AG04450 (cell line): ENCODE data around the gene TRIM25. TPM values are rescaled to one million over a fixed set of nuclear protein-coding genes. Genes with fewer than 3 reads are reported as not detected.

Source experiments
- CTCF ChIA-PET: fragments of 300-600, 350-600 bp; formaldehyde crosslinking; extraction: SDS; loops from one replicate; lab custom pipeline; 2022; ENCODE audit warnings: antibody characterized with exemption, inconsistent platforms; lab: Charles Lee
- POLR2A ChIA-PET: fragments of 350-600 bp; formaldehyde crosslinking; extraction: SDS; loops from one replicate; lab custom pipeline; 2021; ENCODE audit warnings: antibody characterized with exemption, inconsistent platforms; lab: Yijun Ruan, JAX
- DNase-seq: peaks from one replicate; pipeline ENCODE4 v3.0.0-alpha.2; 2011; ENCODE audit warnings: low read depth, low spot score
- H3K27ac ChIP-seq: one replicate; pipeline ENCODE4 v1.5.1; 2012; ENCODE audit warnings: low read depth, low read length, control low read depth
- H3K27me3 ChIP-seq: one replicate; pipeline ENCODE4 v1.6.0; 2012; ENCODE audit warnings: low read length; ENCODE audit not compliant: control insufficient read depth, insufficient read depth
- H3K4me3 ChIP-seq: 2 replicates; pipeline ENCODE4 v1.5.1; 2011; ENCODE audit warnings: mild to moderate bottlenecking, low read depth, low read length, control low read depth
- H3K9me3 ChIP-seq: 2 replicates; pipeline ENCODE4 v1.5.1; 2012; ENCODE audit warnings: low read length; ENCODE audit not compliant: control insufficient read depth, insufficient read depth
- polyA plus RNA-seq: library from polyadenylated mRNA; depleted of rRNA; stranded (reverse); fragments of >200 nt; gene quantifications from 2 replicates; pipeline ENCODE4 v1.2.3, GENCODE V29; 2011
- TF ChIP-seq, protein P1 (sequence below): IDR thresholded peaks from 2 replicates; pipeline ENCODE4 v1.5.1; 2011; ENCODE audit warnings: low read depth, low read length, control low read depth, inconsistent platforms

Gene TRIM25
- polyA plus RNA-seq, 1 experiment = 58.2 TPM

GRCh38 chr17:56934280-56934679, 20.4 kb upstream of the TRIM25 start:
- no peaks in the 10 kb centered on the region; the same call in 1 of the 2 replicates for H3K9me3 ChIP-seq

DNA sequence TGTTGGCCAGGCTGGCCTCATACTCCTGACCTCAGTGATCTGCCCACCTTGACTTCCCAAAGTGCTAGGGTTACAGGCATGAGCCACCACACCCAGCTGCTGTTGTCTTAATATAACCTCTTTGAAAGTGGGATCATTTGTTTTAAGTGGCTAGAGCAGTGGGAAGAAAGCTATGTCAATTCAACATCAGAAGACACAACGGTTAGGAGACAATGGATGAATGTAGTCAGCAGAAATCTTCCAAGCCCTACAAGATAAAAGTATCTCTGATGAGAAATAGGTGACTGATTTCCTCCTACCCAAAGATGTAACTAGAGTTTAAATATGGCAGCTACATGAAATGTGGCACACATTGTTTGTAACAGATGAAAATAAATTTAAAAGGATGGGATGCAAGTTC, 20.0 kb upstream of the TRIM25 start:
- ChIA-PET POLR2A (interaction anchor here (0.6 kb wide), 1 partner anchor 20 kb away, joined by 4 read pairs; the partner anchor contains the start of gene TRIM25), CTCF (interaction anchor here (1.6 kb wide), 1 partner anchor 114 kb away, joined by 4 read pairs; no protein-coding TSS in a partner anchor)
- no peaks in the 10 kb centered on the region for H3K27me3 ChIP-seq
- no peak overlapping the region for H3K4me3 ChIP-seq
- TF ChIP-seq, protein P1, sequence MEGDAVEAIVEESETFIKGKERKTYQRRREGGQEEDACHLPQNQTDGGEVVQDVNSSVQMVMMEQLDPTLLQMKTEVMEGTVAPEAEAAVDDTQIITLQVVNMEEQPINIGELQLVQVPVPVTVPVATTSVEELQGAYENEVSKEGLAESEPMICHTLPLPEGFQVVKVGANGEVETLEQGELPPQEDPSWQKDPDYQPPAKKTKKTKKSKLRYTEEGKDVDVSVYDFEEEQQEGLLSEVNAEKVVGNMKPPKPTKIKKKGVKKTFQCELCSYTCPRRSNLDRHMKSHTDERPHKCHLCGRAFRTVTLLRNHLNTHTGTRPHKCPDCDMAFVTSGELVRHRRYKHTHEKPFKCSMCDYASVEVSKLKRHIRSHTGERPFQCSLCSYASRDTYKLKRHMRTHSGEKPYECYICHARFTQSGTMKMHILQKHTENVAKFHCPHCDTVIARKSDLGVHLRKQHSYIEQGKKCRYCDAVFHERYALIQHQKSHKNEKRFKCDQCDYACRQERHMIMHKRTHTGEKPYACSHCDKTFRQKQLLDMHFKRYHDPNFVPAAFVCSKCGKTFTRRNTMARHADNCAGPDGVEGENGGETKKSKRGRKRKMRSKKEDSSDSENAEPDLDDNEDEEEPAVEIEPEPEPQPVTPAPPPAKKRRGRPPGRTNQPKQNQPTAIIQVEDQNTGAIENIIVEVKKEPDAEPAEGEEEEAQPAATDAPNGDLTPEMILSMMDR = no peak
- peaks cover 3% of the 10 kb centered on the region for H3K9me3 ChIP-seq
- no peak for DNase-seq
- no peak overlapping the region for H3K27ac ChIP-seq

More at GRCh38 chr17:56934280-56934679, 20.4 kb upstream of the TRIM25 start:
- no peak overlapping the region for H3K27ac ChIP-seq
- TF ChIP-seq, protein P1 = no peak
- CTCF ChIA-PET = interaction anchor here (1.6 kb wide), 1 partner anchor 114 kb away, joined by 4 read pairs; no protein-coding TSS in a partner anchor
- no peaks in the 10 kb centered on the region for H3K27me3 ChIP-seq
- no peak for DNase-seq
- H3K4me3 ChIP-seq = no peak overlapping the region
- POLR2A ChIA-PET = interaction anchor here (0.6 kb wide), 1 partner anchor 21 kb away, joined by 4 read pairs; the partner anchor contains the start of gene TRIM25

- Histone ChIP-seq H3K27ac (no peak overlapping the region), H3K27me3 (no peaks in the 10 kb centered on the region), H3K9me3 (peaks cover 4% of the 10 kb centered on the region), H3K4me3 (no peak overlapping the region)
- ChIA-PET POLR2A (no interaction called here), CTCF (interaction anchor here (1.6 kb wide), 1 partner anchor 113 kb away, joined by 4 read pairs; no protein-coding TSS in a partner anchor)
- TF ChIP-seq, protein P1 = no peak
- DNase-seq = no peak
Observed at GRCh38 chr17:56933151-56933745, 19.4 kb upstream of the TRIM25 start.

- TF ChIP-seq, protein P1 = no peak
- ChIA-PET CTCF (interaction anchor here (1.0 to 3.1 kb wide), 2 partner anchors 110 to 112 kb away, joined by 4 to 10 read pairs; no protein-coding TSS in a partner anchor), POLR2A (interaction anchor here (1.0 kb wide), 1 partner anchor 17 kb away, joined by 3 read pairs; no protein-coding TSS in a partner anchor)
- DNase-seq = no peak
- Histone ChIP-seq H3K9me3 (peaks cover 4% of the 10 kb centered on the region), H3K27ac (no peak overlapping the region), H3K4me3 (no peak overlapping the region), H3K27me3 (no peaks in the 10 kb centered on the region)
Observed at GRCh38 chr17:56930739-56931337, 17.0 kb upstream of the TRIM25 start.
